Measurements from ENCODE around the gene IMPACT. TPM values are rescaled to one million over a fixed set of nuclear protein-coding genes. Genes with fewer than 3 reads are reported as not detected.

IMPACT gene
- total and polyA plus RNA-seq, 7 donors = 11.7 to 24.6 (median 15.6) TPM

- Histone ChIP-seq H3K36me3 (no peaks in the 10 kb centered on the region), H3K9me3 (no peaks in the 10 kb centered on the region), H3K4me3 (no peak overlapping the region), H3K27ac (no peak overlapping the region), H3K4me1 (no peaks in the 10 kb centered on the region), H3K27me3 (no peaks in the 10 kb centered on the region)
- intact Hi-C loops (cut with DNase I) = no loop called here
- TF ChIP-seq POLR2A (IDR thresholded peaks at IDR 0.05) = no peak
- TF ChIP-seq CTCF (IDR thresholded peaks at IDR 0.05) = no peak
- no peak for TF ChIP-seq EP300 (IDR thresholded peaks at IDR 0.05)
- no peak for TF ChIP-seq POLR2AphosphoS5 (IDR thresholded peaks at IDR 0.05)
- no peak for DNase-seq
- 83 to 87% methylated on average over 6 of the region's 6 CpGs for WGBS, 2 donors
These were observed 39.8 kb upstream of the IMPACT start for GRCh38 chr18:24386681-24387080.

- 84 to 92% methylated on average over 3 of the region's 3 CpGs for WGBS, 2 donors
- intact Hi-C loops (cut with DNase I) = no loop called here
These were observed 37.5 kb upstream of the IMPACT start for GRCh38 chr18:24388957-24389356.

DNA sequence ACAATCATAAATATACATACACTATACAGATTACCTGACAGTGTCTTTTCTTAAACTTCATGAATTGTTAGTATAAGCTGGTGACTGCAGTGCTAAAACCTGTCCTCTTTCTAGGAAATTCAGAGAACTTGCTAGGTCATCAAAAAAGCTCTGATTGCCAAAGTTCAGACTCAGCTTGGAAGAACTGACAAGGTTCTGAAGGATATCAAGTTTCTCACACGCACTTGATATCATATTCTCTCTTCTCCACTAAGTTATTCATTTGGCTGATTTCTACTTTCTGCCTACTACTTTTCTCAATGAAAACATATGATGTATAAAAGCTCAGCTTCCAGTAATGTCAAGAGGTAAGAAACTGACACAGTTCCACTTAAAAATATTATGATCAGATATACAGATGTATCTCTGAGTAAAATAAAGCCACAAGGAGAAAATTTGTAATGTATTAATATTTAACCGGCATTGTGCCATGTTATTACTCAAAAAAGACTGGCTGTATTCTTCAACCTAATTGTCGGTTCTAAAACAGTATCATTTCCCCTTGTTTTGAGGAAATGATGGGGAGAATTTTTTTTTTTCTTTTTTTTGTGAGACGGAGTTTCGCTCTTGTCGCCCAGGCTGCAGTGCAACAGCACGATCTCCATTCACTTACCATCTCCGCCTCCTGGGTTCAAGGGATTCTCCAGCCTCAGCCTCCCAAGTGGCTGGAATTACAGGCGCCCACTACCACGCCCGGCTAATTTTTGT is 31.2 kb upstream of the IMPACT start:
- Histone ChIP-seq H3K27ac (no peak overlapping the region), H3K9me3 (no peaks in the 10 kb centered on the region), H3K4me3 (no peak overlapping the region), H3K27me3 (no peaks in the 10 kb centered on the region), H3K4me1 (peaks cover 0 to 13% (median 9%) of the 10 kb centered on the region in 4 donors), H3K36me3 (no peaks in the 10 kb centered on the region)
- intact Hi-C loops (cut with DNase I) = loop anchor here (5.0 kb wide), 2 partner anchors 163 to 957 kb away; partner anchors contain the start of gene ZNF521
- DNase-seq = no peak
- TF ChIP-seq POLR2A (IDR thresholded peaks at IDR 0.05) = no peak
- TF ChIP-seq POLR2AphosphoS5 (IDR thresholded peaks at IDR 0.05) = no peak
- no peak for TF ChIP-seq EP300 (IDR thresholded peaks at IDR 0.05)
- TF ChIP-seq CTCF (IDR thresholded peaks at IDR 0.05) = no peak
- 80 to 86% methylated on average over 11 of the region's 11 CpGs for WGBS, 2 donors

More at GRCh38 chr18:24388957-24389356, 37.5 kb upstream of the IMPACT start:
- no peak for TF ChIP-seq POLR2AphosphoS5 (IDR thresholded peaks at IDR 0.05)
- TF ChIP-seq POLR2A (IDR thresholded peaks at IDR 0.05) = no peak
- no peak for TF ChIP-seq CTCF (IDR thresholded peaks at IDR 0.05)
- TF ChIP-seq EP300 (IDR thresholded peaks at IDR 0.05) = no peak
- no peak for DNase-seq
- H3K36me3 ChIP-seq = no peaks in the 10 kb centered on the region
- H3K27ac ChIP-seq = no peak overlapping the region
- H3K4me1 ChIP-seq = no peaks in the 10 kb centered on the region
- H3K9me3 ChIP-seq = no peaks in the 10 kb centered on the region
- no peak overlapping the region for H3K4me3 ChIP-seq
- no peaks in the 10 kb centered on the region for H3K27me3 ChIP-seq

GRCh38 chr18:24396082-24396633 is 30.3 kb upstream of the IMPACT start:
- TF ChIP-seq CTCF (IDR thresholded peaks at IDR 0.05) (no peak), POLR2A (IDR thresholded peaks at IDR 0.05) (no peak)
- peaks cover 0 to 13% (median 9%) of the 10 kb centered on the region in 4 donors for H3K4me1 ChIP-seq
- no peak for DNase-seq
- no peaks in the 10 kb centered on the region for H3K9me3 ChIP-seq
- H3K4me3 ChIP-seq = no peak overlapping the region
- 85% methylated on average over 8 of the region's 8 CpGs for WGBS, 2 donors
- no peaks in the 10 kb centered on the region for H3K36me3 ChIP-seq
- intact Hi-C loops (cut with DNase I) = loop anchor here (5.0 kb wide), 2 partner anchors 164 to 956 kb away; partner anchors contain the start of gene ZNF521
- no peak overlapping the region for H3K27ac ChIP-seq
- H3K27me3 ChIP-seq = no peaks in the 10 kb centered on the region

All from sigmoid colon (tissue), 7 donors.